Measurements from ENCODE around the gene SORBS2. TPM values are rescaled to one million over a fixed set of nuclear protein-coding genes. Genes with fewer than 3 reads are reported as not detected.

Gene SORBS2
- total and polyA plus RNA-seq, 2 of the 8 experiments (the other 6 are each of a cell fraction or from before 2014, with no cell fraction given), result 73.0 to 87.1 TPM

- peaks cover 3 to 7% (median 5%) of the 10 kb centered on the region in 4 experiments; a peak in 6 of 7 replicates for H3K4me1 ChIP-seq (replicated peaks in 1 of 4; ENCODE audit: control insufficient read depth in 3 of 4, insufficient read depth in 4 of 4, low read length in 3 of 4)
- ChIA-PET POLR2A (ENCODE audit: partially characterized antibody) (no interaction called here), CTCF (ENCODE audit: partially characterized antibody) (no interaction called here)
- H3K27me3 ChIP-seq (replicated peaks in 1 of 4; ENCODE audit: control insufficient read depth in 3 of 4, extremely low read depth in 1 of 4, insufficient read depth in 3 of 4, low read length in 3 of 4), result peaks cover 0 to 1% (median 0%) of the 10 kb centered on the region in 4 experiments; a peak in 1 of 7 replicates
- H3K27ac ChIP-seq (ENCODE audit: low read depth, low read length), result no peak overlapping the region
- H3K4me2 ChIP-seq (ENCODE audit: insufficient read depth in 1 of 2, low read depth in 2 of 2, low read length in 2 of 2), result no peak overlapping the region
- H2BK12ac ChIP-seq (ENCODE audit: low read depth, low read length), result no peak overlapping the region; the same call in 1 of the 2 replicates
- peak; percentile 42 for FAIRE-seq
- H2AFZ ChIP-seq (ENCODE audit: low read length), result no peak overlapping the region
- H3K23ac ChIP-seq (ENCODE audit: insufficient read length), result no peak overlapping the region
- no peak overlapping the region for H4K5ac ChIP-seq (ENCODE audit: insufficient read length, low read depth, low read length)
- H2BK120ac ChIP-seq (replicated peaks; ENCODE audit: low read depth, low read length), result no peak overlapping the region
- no peak overlapping the region for H3K4me3 ChIP-seq (ENCODE audit: extremely low read depth in 1 of 4, insufficient read depth in 2 of 4, low read depth in 3 of 4, low read length in 4 of 4)
- H4K91ac ChIP-seq (replicated peaks; ENCODE audit: insufficient read length, low read length), result no peak overlapping the region
- H4K20me1 ChIP-seq (replicated peaks in 1 of 2; ENCODE audit: control insufficient read depth in 1 of 2, insufficient read depth in 2 of 2, low read length in 2 of 2), result no peaks in the 10 kb centered on the region
- no peaks in the 10 kb centered on the region for H3K23me2 ChIP-seq (ENCODE audit: low read depth, low read length)
- H2BK15ac ChIP-seq (ENCODE audit: low read length), result no peak overlapping the region
- no peaks in the 10 kb centered on the region for H3K9me3 ChIP-seq (ENCODE audit: insufficient read depth in 2 of 2, low read depth in 1 of 2, low read length in 1 of 2)
- no peaks in the 10 kb centered on the region; a peak in 1 of 8 replicates for H3K36me3 ChIP-seq (ENCODE audit: control insufficient read depth in 2 of 4, insufficient read depth in 4 of 4, low read length in 3 of 4)
- no peaks in the 10 kb centered on the region; the same call in 1 of the 2 replicates for H3K79me1 ChIP-seq (ENCODE audit: low read depth, low read length)
- no peak overlapping the region for H2BK5ac ChIP-seq (ENCODE audit: low read depth, low read length)
- DNase-seq (ENCODE audit: low read depth in 1 of 2, low spot score in 2 of 2), result no peak
- no peak overlapping the region for H4K8ac ChIP-seq (ENCODE audit: extremely low read depth, insufficient read depth, low read length)
- H3K9ac ChIP-seq (replicated peaks in 1 of 4; ENCODE audit: extremely low read depth in 1 of 4, low read depth in 3 of 4, low read length in 3 of 4), result no peak overlapping the region
- WGBS, 2 experiments (ENCODE audit: extremely low coverage in 1 of 2, insufficient coverage in 1 of 2, insufficient read length in 1 of 2, insufficient replicate concordance in 2 of 2, low coverage in 1 of 2, low lambda C conversion rate in 2 of 2, missing lambda C conversion rate in 1 of 2), result 89% methylated on average over 8 of the region's 8 CpGs; no CpG with 5 or more reads in 1 of the 2 experiments
- no peak overlapping the region for H2BK20ac ChIP-seq (ENCODE audit: low read length)
- no peak overlapping the region for H3K56ac ChIP-seq (replicated peaks; ENCODE audit: insufficient read length, low read depth, low read length)
- no peak overlapping the region for H2AK5ac ChIP-seq (ENCODE audit: low read depth, low read length)
- H3K79me2 ChIP-seq (ENCODE audit: control insufficient read depth in 1 of 2, insufficient read depth in 2 of 2, low read length in 2 of 2), result no peaks in the 10 kb centered on the region; a peak in 1 of 4 replicates
- no peak overlapping the region for H3K18ac ChIP-seq (ENCODE audit: extremely low read depth, low read length)
- H3K14ac ChIP-seq (ENCODE audit: insufficient read length), result no peak overlapping the region
- H3K4ac ChIP-seq (replicated peaks; ENCODE audit: insufficient read length, low read depth, low read length), result no peak overlapping the region
- no peak for TF ChIP-seq E2F6 (IDR thresholded peaks at IDR 0.05)
- no peak for TF ChIP-seq SP4 (IDR thresholded peaks at IDR 0.05; ENCODE audit: low read length)
- no peak for TF ChIP-seq PHF8 (conservative IDR thresholded peaks at IDR 0.05; ENCODE audit: low read depth, low read length)
- TF ChIP-seq ASH2L (IDR thresholded peaks at IDR 0.05; ENCODE audit: low read length), result no peak
- TF ChIP-seq POLR2AphosphoS5 (IDR thresholded peaks at IDR 0.05; ENCODE audit: low read depth, low read length), result no peak
- no peak for TF ChIP-seq TAF7 (optimal IDR thresholded peaks at IDR 0.05; ENCODE audit: borderline replicate concordance, low read depth, low read length)
- TF ChIP-seq CEBPB (IDR thresholded peaks at IDR 0.05; ENCODE audit: low read depth, low read length), result no peak
- TF ChIP-seq, protein P1, sequence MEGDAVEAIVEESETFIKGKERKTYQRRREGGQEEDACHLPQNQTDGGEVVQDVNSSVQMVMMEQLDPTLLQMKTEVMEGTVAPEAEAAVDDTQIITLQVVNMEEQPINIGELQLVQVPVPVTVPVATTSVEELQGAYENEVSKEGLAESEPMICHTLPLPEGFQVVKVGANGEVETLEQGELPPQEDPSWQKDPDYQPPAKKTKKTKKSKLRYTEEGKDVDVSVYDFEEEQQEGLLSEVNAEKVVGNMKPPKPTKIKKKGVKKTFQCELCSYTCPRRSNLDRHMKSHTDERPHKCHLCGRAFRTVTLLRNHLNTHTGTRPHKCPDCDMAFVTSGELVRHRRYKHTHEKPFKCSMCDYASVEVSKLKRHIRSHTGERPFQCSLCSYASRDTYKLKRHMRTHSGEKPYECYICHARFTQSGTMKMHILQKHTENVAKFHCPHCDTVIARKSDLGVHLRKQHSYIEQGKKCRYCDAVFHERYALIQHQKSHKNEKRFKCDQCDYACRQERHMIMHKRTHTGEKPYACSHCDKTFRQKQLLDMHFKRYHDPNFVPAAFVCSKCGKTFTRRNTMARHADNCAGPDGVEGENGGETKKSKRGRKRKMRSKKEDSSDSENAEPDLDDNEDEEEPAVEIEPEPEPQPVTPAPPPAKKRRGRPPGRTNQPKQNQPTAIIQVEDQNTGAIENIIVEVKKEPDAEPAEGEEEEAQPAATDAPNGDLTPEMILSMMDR (IDR thresholded peaks at IDR 0.05; ENCODE audit: control extremely low read depth in 1 of 3, insufficient read depth in 1 of 3, low read depth in 1 of 3, low read length in 3 of 3), result no peak
- TF ChIP-seq KDM4A (IDR thresholded peaks at IDR 0.05; ENCODE audit: low read depth, low read length, severe bottlenecking), result no peak
- TF ChIP-seq SUZ12 (IDR thresholded peaks at IDR 0.05; ENCODE audit: low read length), result no peak
- no peak for TF ChIP-seq RFX5 (IDR thresholded peaks at IDR 0.05; ENCODE audit: borderline replicate concordance, low read depth, low read length)
Observed at GRCh38 chr4:185726931-185727330, 85.1 kb downstream of the SORBS2 start.
